CD4-positive, alpha-beta T cell (primary cell): ENCODE data around the gene DPH7. TPM values are rescaled to one million over a fixed set of nuclear protein-coding genes. Genes with fewer than 3 reads are reported as not detected.
"Not testable (repeated sequence)": the region's sequence is repeated elsewhere in the genome, so short reads cannot be mapped to it uniquely, and the experiment has no call there.

Experiments used
- ATAC-seq: fragments of 200-7000 bp; cut with Tn5 transposase; one replicate; pipeline ENCODE4 v1.10.0; 2022; ENCODE audit warnings: mild to moderate bottlenecking; ENCODE audit not compliant: poor library complexity
- CTCF ChIA-PET: fragments of 350-600 bp; sonication (Branson Sonifier 250); formaldehyde crosslinking; loops from one replicate; lab custom pipeline; 2021; ENCODE audit warnings: antibody characterized with exemption, inconsistent platforms; lab: Charles Lee
- POLR2A ChIA-PET: fragments of 350-600 bp; sonication (Branson Sonifier 250); formaldehyde crosslinking; loops from one replicate; lab custom pipeline; 2021; ENCODE audit warnings: antibody characterized with exemption, inconsistent platforms; lab: Charles Lee
- DNase-seq, 14 experiments: peaks; one replicate each; pipeline ENCODE4 v3.0.0-alpha.2; 2013 to 2020; ENCODE audit warnings: mixed read lengths in 2 of 14
- H3K27ac ChIP-seq, 2 donors: one replicate each; pipeline versions ENCODE4 v1.5.1 to v1.7.0; 2013; ENCODE audit warnings: low read length in 2 of 2, low read depth in 1 of 2, mild to moderate bottlenecking in 1 of 2
- H3K27me3 ChIP-seq, 2 experiments: 1 replicate in 1 of 2; 2 replicates in 1 of 2; pipeline versions ENCODE4 v1.6.1 to v1.7.0; 2013; ENCODE audit warnings: low read length in 2 of 2, control low read depth in 1 of 2, mild to moderate bottlenecking in 1 of 2, moderate library complexity in 1 of 2; ENCODE audit not compliant: insufficient read depth in 2 of 2, control insufficient read depth in 1 of 2
- H3K36me3 ChIP-seq: one replicate; pipeline ENCODE4 v1.6.1; 2013; ENCODE audit warnings: low read length, control low read depth; ENCODE audit not compliant: insufficient read depth
- H3K4me1 ChIP-seq: one replicate; pipeline ENCODE4 v1.6.1; 2013; ENCODE audit warnings: low read length, control low read depth; ENCODE audit not compliant: insufficient read depth
- H3K4me3 ChIP-seq: one replicate; pipeline ENCODE4 v1.5.1; 2013; ENCODE audit warnings: mild to moderate bottlenecking, low read length, moderate library complexity
- H3K9me3 ChIP-seq, 2 experiments: 1 replicate in 1 of 2; 2 replicates in 1 of 2; pipeline versions ENCODE4 v1.6.1 to v1.7.0; 2013; ENCODE audit warnings: low read length in 2 of 2, mild to moderate bottlenecking in 2 of 2, control low read depth in 1 of 2, moderate library complexity in 1 of 2; ENCODE audit not compliant: control insufficient read depth in 1 of 2, insufficient read depth in 1 of 2
- H3K27ac Mint-ChIP-seq: one replicate; pipeline ENCODE4 v1.8.0; 2020; ENCODE audit warnings: mixed read lengths
- H3K27me3 Mint-ChIP-seq: one replicate; pipeline ENCODE4 v1.8.0; 2021; ENCODE audit warnings: mixed read lengths
- H3K36me3 Mint-ChIP-seq: one replicate; pipeline ENCODE4 v1.8.0; 2021; ENCODE audit warnings: low read depth, mixed read lengths
- H3K4me1 Mint-ChIP-seq: one replicate; pipeline ENCODE4 v1.8.0; 2021; ENCODE audit warnings: low read depth, mixed read lengths
- H3K4me3 Mint-ChIP-seq: one replicate; pipeline ENCODE4 v1.8.0; 2020; ENCODE audit warnings: mild to moderate bottlenecking, mixed read lengths
- H3K9me3 Mint-ChIP-seq: one replicate; pipeline ENCODE4 v1.8.0; 2020; ENCODE audit warnings: mixed read lengths
- CTCF ChIP-seq: fragments of 200-600 bp; IDR thresholded peaks from one replicate; pipeline ENCODE4 v1.8.0; 2022; ENCODE audit warnings: antibody characterized with exemption, mild to moderate bottlenecking
- intact Hi-C, 2 experiments: fragments of 100-400 bp; cut with DNase I in 1 of 2; cut with micrococcal nuclease in 1 of 2; formaldehyde crosslinking; loops; one replicate each; pipeline versions ENCODE4 v1.15.1 to v1.9.0; 2023 to 2025; cut with DNase I, micrococcal nuclease
- total RNA-seq, 174 experiments: library from RNA in 2 of 174; stranded (reverse) in 2 of 174; gene quantifications; one replicate each; pipeline ENCODE4 v1.2.3 and lab custom pipeline; 2021 to 2026

Gene DPH7
- total RNA-seq, 2 experiments from 2014 or later = 36.4 to 36.8 TPM

DNA sequence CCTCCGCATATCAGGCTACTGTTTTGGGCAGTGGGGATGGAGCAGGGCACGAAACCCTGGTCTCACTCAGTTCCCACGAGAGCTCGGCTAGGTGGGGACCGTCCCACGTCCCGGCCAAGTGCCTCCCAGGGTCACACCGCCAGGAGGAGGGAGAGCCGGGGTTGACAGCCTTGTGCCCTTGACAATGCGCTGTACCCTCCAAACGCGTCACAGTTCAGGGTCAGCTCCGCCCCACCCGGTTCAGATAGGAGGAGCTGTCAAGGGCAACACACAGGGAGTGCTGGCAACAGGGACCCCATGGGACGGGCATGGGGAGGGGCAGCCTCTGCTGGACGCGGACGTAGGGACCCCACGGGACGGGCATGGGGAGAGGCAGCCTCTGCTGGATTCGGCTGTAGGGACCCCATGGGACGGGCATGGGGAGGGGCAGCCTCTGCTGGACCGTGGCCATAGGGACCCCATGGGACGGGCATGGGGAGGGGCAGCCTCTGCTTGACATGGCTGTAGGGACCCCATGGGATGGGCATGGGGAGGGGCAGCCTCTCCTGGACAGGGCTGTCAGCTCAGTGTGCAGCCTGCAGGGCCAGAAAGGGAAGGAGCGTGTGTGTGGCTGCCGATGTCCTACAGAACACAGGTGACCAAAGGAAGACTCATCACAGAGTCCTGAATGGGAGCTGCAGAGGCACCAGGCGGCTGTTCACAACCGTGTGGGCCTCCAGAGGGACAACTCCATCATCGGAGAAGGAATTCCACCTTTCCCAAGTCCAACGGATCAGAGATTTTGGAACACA, 57.9 kb downstream of the DPH7 start:
- POLR2A ChIA-PET = no interaction called here
- ATAC-seq (no peak), DNase-seq (peak in 1 of 14 experiments; percentile 14)
- CTCF ChIA-PET = no interaction called here
- TF ChIP-seq CTCF = no peak
- Mint-ChIP-seq H3K4me3 (no peak overlapping the region), H3K9me3 (no peaks in the 10 kb centered on the region), H3K27ac (no peak overlapping the region), H3K36me3 (no peaks in the 10 kb centered on the region), H3K27me3 (no peaks in the 10 kb centered on the region), H3K4me1 (peaks cover 4% of the 10 kb centered on the region)
- intact Hi-C loops = loop anchor here in 1 of 2 experiments (5.0 kb wide), 1 partner anchor 54 kb away; no protein-coding TSS in a partner anchor
- Histone ChIP-seq H3K9me3 (no peaks in the 10 kb centered on the region), H3K27me3 (no peaks in the 10 kb centered on the region), H3K4me3 (no peak overlapping the region), H3K36me3 (no peaks in the 10 kb centered on the region), H3K4me1 (peaks cover 3% of the 10 kb centered on the region), H3K27ac (no peak overlapping the region)

DNA sequence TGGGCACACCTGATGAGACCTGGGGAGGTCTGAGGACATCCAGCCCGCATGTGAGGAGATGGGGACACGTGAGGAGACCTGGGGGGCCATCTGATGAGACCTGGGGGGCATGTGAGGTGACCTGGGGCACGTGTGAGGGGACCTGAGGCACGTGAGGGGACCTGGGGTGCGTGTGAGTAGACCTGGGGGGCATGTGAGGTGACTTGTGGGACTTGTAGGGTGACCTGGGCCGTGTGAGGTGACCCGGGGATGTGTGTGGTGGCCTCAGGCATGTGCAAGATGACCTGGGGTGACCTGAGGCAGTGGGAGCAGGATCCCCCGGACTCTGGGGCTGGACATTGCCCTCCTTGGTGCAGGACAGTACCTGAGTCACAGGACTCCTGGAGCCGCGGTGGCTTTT, 59.2 kb downstream of the DPH7 start:
- H3K4me3 Mint-ChIP-seq = no peak overlapping the region
- ChIA-PET CTCF (no interaction called here), POLR2A (interaction anchor here (0.6 kb wide), 1 partner anchor 806 kb away, joined by 3 read pairs; no protein-coding TSS in a partner anchor)

DNA sequence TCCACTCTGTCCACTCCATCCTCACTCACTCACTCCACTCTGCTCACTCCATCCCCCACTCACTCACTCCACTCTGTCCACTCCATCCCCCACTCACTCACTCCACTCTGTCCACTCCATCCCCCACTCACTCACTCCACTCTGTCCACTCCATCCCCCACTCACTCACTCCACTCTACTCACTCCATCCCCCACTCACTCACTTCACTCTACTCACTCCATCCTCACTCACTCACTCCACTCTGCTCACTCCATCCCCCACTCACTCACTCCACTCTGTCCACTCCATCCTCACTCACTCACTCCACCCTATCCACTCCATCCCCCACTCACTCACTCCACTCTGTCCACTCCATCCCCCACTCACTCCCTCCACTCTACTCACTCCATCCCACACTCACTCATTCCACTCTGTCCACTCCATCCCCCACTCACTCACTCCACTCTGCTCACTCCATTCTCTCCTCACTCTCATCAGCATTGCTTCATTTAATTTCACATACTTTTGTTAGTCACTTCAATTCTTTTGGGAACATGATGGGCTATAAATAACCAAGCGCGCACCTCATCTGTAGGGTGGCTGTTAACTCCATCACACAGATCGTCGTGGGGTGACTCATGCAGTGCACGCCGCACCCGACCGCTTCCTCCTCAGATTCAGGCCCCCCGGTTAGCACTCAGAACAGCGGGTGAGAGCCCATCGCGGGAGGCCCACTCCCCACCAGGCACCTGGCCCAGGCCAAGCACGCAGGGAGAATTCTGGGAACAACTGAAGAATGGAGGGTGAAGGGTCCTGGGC, 59.9 kb downstream of the DPH7 start:
- ATAC-seq, H3K9me3 ChIP-seq, H3K36me3 Mint-ChIP-seq, H3K4me1 Mint-ChIP-seq, H3K27me3 Mint-ChIP-seq, H3K36me3 ChIP-seq, DNase-seq, H3K4me1 ChIP-seq, CTCF ChIA-PET, H3K27ac ChIP-seq, H3K9me3 Mint-ChIP-seq, H3K27me3 ChIP-seq, H3K27ac Mint-ChIP-seq, intact Hi-C loops, H3K4me3 ChIP-seq, POLR2A ChIA-PET, H3K4me3 Mint-ChIP-seq: not testable (repeated sequence)

More for the DNA sequence above, 59.2 kb downstream of the DPH7 start:
- no peak overlapping the region for H3K4me3 ChIP-seq
- no peaks in the 10 kb centered on the region for H3K9me3 ChIP-seq
- H3K27me3 ChIP-seq = no peaks in the 10 kb centered on the region
- no peaks in the 10 kb centered on the region for H3K27me3 Mint-ChIP-seq
- ATAC-seq = no peak
- intact Hi-C loops = no loop called here
- no peaks in the 10 kb centered on the region for H3K36me3 Mint-ChIP-seq
- H3K36me3 ChIP-seq = no peaks in the 10 kb centered on the region
- H3K27ac Mint-ChIP-seq = no peak overlapping the region
- no peaks in the 10 kb centered on the region for H3K9me3 Mint-ChIP-seq
- DNase-seq = peak in 1 of 14 experiments; percentile 11
- TF ChIP-seq CTCF = no peak
- H3K27ac ChIP-seq = no peak overlapping the region
- no peaks in the 10 kb centered on the region for H3K4me1 Mint-ChIP-seq
- H3K4me1 ChIP-seq = no peaks in the 10 kb centered on the region
